HCT116 (cell line): Measurements from ENCODE around the gene UCN3.

Experiments used
- EGR1 ChIP-seq: IDR thresholded peaks from 2 replicates; pipeline ENCODE4 v1.6.1; 2012; ENCODE audit warnings: low read depth
- EZH2 ChIP-seq: fragments of 200-600 bp; sonication (generic); IDR thresholded peaks from 2 replicates; pipeline ENCODE4 v1.6.1; 2017; ENCODE audit warnings: antibody characterized with exemption, mixed run types
- JUND ChIP-seq: IDR thresholded peaks from 2 replicates; pipeline ENCODE4 v1.6.1; 2012
- POLR2A ChIP-seq: IDR thresholded peaks from 2 replicates; pipeline ENCODE4 v1.7.0; 2011; ENCODE audit warnings: borderline replicate concordance; ENCODE audit not compliant: insufficient read depth, insufficient read length; ENCODE audit errors: extremely low read depth
- POLR2AphosphoS5 ChIP-seq: IDR thresholded peaks from 2 replicates; pipeline ENCODE4 v1.6.1; 2011; ENCODE audit warnings: mild to moderate bottlenecking, low read depth, low read length, moderate library complexity
- TF ChIP-seq, protein P1 (sequence below), 3 experiments: fragments of 200-600 bp in 1 of 3; sonication (generic) in 1 of 3; IDR thresholded peaks in 2 of 3; conservative IDR thresholded peaks in 1 of 3; 2 replicates each; pipeline ENCODE4 v1.5.1; 2012 to 2017; ENCODE audit warnings: low read depth in 2 of 3, low read length in 2 of 3, antibody characterized with exemption in 1 of 3, borderline replicate concordance in 1 of 3, control low read depth in 1 of 3, mild to moderate bottlenecking in 1 of 3, mixed read lengths in 1 of 3, mixed run types in 1 of 3, moderate library complexity in 1 of 3; ENCODE audit not compliant: insufficient read depth in 1 of 3

DNA sequence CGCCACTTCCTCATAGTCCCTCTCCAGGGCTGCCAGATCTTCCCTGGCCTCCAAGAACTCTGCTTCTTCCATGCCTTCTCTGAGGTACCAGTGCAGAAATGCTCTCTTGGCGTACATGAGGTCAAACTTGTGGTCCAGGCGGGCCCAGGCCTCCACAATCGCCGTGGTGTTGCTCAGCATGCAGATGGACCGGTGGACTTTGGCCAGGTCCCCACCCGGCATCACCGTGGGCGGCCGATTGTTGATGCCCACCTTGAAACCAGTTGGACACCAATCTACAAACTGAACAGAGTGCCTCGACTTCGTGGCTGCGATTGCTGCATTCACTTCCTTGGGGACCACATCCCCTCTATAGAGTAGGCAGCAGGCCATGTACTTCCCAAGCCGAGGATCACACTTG is 28.8 kb downstream of the UCN3 start:
- no peak for TF ChIP-seq POLR2A
- TF ChIP-seq, protein P1, sequence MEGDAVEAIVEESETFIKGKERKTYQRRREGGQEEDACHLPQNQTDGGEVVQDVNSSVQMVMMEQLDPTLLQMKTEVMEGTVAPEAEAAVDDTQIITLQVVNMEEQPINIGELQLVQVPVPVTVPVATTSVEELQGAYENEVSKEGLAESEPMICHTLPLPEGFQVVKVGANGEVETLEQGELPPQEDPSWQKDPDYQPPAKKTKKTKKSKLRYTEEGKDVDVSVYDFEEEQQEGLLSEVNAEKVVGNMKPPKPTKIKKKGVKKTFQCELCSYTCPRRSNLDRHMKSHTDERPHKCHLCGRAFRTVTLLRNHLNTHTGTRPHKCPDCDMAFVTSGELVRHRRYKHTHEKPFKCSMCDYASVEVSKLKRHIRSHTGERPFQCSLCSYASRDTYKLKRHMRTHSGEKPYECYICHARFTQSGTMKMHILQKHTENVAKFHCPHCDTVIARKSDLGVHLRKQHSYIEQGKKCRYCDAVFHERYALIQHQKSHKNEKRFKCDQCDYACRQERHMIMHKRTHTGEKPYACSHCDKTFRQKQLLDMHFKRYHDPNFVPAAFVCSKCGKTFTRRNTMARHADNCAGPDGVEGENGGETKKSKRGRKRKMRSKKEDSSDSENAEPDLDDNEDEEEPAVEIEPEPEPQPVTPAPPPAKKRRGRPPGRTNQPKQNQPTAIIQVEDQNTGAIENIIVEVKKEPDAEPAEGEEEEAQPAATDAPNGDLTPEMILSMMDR (IDR thresholded peaks at IDR 0.05 in 2 of 3, conservative IDR thresholded peaks at IDR 0.05 in 1 of 3; ENCODE audit: borderline replicate concordance in 1 of 3, insufficient read depth in 1 of 3, low read depth in 2 of 3, low read length in 2 of 3) = no peak
- no peak for TF ChIP-seq EZH2
- no peak for TF ChIP-seq POLR2AphosphoS5
- TF ChIP-seq EGR1 = no peak
- TF ChIP-seq JUND = no peak
